GM21447 (cell line): ENCODE measurements around the gene DIP2B.

Experiments
- ATAC-seq: cut with Tn5 transposase; IDR thresholded peaks from one replicate; pipeline ENCODE4 v1.9.1; 2021; ENCODE audit not compliant: unreplicated experiment

The DIP2B gene

DNA sequence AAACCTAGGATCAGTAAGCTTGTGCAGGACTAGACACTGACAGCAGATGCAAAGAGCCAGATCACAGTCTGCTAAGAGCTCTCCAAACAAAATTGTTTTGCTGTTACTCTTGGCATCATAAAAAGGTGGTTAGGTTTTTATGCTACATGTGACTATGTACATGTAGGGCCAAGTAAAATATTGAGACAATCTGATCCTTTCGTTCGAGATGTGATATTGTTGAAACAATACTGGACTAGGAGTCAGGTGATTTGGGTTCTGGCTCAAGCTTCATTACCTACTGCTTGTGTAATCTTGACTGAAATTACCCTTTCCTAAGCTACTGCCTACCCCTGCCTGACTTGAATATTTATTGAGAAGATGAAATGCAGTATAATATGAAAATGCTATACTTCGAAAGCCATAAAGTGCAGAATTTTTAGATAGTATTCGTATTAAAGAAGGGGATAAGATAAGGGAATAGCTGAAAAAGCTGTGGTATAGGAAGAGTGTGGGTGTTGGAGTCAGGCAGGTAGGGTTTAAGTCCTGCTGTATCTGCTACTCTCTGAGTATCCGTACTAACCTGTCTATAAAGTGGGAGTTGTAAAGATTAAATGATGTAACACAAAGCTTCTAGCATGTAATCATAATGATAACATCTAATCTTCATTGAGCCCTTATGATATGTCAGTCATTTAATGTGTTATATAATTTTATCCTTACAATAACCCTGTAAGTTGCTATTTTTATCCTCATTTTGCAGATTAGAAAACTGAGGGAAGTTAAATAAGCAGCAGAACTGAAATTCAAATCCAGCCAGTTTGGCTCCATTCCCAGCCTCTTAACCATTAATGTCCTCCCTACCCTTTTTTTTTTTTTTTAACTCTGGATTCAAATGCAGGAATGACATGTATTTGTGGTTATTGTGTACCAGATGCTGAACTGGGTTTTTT is 220.5 kb downstream of the DIP2B start:
- ATAC-seq: no peak

DNA sequence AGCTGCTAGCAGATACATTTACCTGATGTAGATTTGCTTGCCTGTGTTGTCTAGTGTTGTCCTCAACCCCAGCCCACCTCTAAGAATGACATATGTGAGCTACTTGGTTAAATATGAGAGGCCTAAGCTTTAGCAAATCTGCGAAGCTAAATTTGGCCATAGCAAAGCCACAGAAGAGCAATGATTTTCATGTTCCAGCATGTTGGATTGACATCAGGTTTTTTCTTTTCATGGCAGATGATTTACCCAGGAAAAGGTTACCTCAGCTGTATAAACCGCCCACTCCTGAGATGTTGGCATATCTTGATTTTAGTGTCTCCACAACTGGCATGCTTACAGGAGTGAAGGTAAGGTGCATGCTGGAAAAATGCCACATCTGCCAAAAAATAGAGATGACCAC is 222.7 kb downstream of the DIP2B start:
- no peak for ATAC-seq

DNA sequence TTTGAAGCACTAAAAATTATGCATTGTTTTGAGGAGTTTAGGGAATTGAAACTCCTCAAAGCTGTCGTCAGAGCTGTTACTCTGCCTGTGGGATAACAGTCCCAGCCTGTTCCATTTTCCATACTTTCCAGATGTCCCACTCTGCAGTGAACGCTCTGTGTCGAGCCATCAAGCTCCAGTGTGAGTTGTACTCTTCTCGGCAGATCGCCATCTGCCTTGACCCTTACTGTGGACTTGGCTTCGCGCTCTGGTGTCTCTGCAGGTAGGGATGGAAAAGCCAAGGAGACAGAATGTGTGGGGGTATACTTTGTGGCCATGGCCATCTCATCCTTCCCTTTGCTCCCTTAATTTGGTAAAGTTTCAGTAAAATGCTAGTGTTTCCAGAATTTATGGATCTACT is 223.6 kb downstream of the DIP2B start:
- ATAC-seq: no peak

DNA sequence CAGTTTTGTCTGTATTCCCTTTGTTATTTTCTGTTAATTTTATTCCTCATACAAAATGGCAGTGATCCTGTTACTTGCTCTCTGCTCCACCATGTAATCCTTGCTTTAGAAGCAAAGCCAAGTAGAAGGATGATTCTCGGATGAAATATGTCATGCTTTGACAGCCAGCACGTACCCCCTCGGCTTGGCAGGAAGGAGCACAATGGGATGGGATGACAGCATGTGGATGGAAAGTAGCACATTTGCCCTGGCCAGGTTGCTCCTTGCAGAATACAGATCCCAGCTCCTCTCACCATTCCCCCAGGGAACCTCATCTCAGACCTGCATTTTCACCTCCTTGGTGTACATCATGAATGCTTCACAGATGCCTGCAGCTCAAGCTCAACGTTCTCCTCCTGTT is 224.1 kb downstream of the DIP2B start:
- ATAC-seq: no peak

DNA sequence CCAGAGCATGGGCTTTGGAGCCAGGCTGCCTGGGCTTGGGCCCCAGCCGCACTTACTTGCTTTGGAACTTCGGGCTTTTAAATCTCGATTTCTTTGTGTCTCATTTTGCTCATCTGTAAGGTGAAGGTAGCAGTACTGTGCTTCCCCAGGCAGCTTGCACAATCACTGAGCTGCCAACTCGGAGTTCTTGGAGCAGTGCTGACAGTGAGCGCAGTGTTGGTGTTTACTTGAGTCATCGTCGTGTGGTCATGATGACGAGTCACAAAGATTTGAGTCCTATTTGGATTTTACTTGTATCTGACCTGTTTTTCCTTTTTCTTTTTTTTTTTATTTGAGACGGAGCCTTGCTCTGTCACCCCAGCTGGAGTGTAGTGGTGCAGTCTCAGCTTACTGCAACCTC is 227.8 kb downstream of the DIP2B start:
- no peak for ATAC-seq

DNA sequence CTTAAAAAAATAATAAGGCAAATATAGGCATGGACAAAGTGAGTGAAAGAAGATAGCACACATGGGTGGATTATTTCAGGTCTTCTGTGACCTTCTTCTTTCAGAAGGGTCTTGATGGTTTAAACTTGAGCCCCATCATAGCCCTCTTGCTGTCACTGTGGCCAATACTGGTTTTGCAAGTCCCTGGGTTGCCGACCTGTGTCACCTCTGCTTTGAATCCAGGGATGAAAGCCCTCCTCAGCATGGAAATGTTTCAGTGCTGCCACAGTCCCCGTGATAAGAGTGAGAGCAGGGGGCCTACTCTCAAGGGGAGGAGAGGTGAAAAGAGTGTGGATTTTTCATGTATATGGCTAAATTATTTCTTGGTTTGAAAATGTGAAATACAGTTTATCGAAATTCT is 228.9 kb downstream of the DIP2B start:
- ATAC-seq: no peak

DNA sequence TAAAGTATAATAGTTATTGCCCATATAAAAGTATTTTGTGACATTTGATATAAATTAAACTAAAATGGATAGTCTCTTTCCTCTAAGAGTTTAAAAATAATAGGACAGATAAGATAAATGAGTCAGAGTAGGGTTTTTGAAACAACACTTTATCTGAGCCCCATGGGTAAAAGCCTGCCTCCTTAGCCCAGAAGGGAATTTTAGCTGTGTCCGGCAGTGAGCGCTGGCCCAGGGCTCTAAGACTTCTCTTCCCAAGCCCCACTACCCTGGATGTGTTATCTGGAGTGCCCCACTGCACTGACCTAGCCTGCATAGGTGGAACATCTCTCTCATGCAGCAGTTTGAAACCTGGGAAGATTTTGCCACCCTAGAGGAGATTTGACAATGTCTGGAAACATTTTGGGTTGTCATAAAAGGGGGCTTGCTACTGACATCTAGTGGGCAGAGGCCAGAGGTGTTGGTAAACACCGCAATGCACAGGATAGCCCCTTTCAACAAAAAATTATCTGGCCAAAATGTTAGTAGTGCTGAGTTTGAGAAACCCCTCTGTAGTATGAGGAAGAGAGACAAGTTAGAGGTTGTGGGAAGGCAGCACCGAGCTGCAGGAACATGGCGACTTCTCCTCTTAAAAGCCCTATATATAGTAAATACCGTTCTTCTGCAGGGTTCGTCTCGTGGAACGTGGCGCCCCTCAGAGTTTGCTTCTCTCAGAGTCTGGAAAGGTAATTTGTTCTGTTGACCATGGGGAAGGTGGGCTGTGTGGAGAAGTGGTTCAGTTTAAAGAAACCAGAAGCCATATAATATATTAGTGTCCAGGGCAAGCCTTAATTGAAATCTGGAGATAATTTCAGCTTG is 229.9 kb downstream of the DIP2B start:
- ATAC-seq: no peak

DNA sequence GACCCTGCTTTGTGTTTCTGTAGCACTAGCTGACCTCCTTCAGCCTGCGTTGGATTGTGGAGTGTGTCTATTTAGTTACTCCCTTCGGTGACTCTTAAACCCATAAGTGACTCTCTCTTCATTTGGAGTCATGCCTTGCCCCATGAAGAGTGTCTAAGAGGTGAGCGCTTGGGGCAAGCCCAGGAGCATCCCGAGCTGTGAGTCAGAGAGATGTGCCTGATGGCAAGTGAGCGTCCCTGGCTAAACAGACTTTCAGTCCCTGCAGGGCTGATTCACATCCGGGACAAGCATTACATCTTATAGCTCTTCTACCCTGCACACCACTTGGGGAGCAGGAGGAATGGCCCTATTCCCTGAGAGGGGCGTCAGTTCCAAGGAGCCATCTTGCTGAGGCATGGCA is 234.8 kb downstream of the DIP2B start:
- no peak for ATAC-seq

DNA sequence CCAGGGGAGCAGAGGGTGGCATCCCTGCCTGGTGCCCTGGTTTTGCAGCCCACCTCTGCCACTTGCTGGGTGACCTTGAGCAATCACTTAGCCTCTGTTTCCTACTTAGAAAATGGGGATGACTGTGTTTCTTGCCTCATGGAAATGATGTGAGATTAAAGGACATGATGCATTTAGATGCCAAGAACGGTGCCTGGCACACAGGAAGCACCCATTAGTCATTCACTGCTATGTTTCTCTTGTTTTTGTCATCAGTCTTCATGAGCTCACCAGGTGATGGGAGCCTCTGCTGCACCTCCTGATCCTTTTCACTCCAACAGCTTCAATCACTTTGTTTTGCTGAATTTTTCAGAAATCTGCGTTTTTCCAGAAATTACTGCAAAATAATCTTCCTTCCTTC is 235.5 kb downstream of the DIP2B start:
- no peak for ATAC-seq

DNA sequence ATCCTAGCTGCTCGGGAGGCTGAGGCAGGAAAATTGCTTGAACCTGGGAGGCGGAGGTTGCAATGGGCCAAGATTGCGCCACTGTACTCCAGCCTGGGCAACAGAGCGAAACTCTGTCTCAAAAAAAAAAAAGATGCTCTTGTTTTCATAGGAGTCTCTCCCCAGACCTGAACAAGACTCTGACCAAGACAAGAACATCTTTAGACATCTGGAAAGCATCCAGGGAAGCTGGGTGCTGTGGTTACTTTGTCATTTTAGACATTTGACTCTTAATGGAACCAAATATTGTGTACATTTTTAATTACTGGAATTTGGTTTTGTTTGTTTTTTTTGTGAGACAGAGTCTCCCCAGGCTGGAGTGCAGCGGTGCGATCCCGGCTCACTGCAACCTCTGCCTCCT is 238.0 kb downstream of the DIP2B start:
- no peak for ATAC-seq

DNA sequence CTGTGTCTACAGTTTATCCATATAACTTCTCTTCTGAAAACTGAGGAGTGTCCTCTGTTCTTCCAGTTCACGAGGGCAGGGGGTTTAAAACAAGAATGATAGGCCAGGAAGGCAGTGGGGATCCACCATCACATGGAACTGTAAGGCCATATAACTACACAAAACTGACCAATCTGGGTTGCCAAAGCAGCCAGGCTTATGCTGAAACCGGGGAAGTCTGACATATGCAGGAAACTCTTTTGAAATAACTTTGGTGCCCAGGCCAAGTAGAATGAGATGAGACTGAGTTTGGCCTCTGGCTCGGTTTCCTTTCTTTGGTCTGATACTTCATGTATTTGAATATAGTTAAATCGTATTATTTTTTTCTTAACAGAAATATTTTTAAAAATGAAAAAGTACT is 241.1 kb downstream of the DIP2B start:
- no peak for ATAC-seq

DNA sequence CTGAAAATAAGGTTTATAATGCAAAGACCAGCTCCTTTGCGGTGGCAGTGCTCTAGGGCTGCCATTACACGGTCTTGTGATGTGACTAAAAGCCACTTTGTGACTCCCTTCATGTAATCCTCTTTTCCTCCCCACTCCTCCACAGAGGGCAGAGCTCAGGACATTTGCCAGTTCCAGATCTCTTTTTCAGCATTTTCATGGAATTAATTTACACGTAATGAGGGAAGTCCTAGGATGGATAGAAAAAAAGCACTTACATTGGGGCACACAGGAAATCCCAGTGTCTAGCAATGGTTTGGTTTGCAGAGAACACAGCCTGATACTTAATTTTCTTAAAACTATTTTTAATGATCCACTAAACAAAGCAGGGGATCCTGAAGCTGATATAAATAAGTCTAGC is 241.6 kb downstream of the DIP2B start:
- no peak for ATAC-seq

DNA sequence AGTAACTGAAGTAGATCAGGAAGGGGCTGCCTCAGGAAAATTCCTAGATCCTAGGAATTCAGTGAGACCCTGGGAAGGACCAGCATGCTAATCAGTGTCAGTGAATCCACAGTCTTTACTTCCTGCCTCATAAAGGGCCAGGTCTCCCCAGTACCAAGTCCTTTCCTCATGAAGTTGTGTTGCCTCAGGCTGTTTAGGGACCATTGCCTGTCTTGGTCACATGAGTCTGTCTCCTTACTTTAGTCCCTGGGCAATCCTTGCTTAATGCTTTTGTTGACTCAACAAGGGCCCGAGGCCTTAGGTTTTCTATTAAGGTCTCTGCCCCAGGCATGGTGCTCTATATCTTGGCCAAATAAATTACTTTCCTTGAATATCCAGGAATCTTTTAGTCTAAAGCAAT is 243.0 kb downstream of the DIP2B start:
- ATAC-seq: no peak

DNA sequence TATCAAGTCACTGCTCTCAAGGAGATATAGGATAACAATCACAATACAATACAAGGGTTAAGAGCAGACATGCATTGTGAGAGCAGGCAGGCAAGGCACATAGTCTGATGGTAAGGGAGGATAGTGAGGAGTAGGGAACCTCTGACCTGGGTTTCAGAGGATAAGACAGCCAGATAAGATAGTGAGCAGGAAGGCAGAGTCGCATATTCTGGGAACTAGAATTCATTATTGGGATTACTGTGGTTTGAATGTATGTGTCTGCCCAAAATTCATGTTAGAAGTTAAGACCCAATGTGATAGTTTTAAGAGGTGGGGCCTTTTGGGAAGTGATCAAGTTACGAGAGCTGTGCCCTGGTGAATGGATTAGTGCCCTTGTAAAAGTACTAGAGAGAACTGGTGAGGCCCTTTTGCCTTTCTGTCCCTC is 244.7 kb downstream of the DIP2B start:
- no peak for ATAC-seq

DNA sequence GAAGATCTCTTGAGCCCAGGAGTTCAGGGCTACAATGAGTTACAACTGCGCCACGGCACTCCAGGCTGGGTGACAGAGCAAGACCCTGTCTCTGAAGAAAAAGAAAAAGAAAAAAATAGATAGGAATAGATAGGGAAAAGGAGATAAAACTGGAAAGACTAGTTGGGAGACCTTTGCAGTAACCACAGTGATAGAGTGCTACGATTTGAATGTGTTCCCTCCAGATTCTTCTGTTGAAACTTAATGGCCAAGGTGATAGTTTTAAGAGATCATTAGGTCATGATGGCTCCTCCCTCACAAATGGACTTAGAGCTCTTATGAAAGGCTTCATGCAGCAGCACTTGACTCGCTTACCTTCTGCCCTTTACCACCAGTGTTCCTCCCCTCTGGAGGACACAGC is 245.6 kb downstream of the DIP2B start:
- ATAC-seq: no peak

DNA sequence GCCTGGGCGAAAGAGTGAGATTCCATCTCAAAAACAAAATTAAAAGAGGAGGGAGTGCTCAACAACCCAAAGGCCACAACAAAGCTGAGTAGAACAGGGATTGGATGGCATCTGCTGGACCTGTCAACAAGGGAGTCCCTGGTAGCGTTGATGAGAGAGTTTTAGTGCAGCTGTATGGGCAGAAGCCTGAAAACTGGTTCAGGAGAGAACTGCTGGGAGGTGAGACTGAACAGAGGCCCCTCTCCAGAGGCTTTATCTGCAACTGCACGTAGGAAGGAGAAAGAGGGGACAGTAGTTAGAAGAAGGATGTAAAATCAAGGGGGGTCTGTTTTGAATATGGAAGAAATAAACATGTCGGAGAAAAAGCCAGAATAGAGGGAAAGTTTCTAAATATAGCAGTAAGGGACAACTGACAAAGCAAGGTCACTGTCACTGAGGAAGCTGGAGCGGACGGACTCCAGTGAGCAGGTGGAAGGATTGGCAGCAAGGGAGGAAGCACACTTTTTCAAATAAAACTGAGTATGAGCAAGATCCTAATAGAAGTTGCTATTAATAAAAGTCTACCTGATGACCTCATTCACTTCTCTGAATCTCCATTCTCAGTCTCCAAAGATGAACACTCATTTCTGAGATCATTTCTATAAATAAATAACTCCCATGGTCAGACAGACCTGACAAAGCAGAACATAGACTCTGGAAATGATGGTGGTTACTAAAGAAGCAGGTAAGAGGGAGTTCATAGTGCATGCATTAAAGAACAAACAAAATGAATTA is 247.3 kb downstream of the DIP2B start:
- ATAC-seq: no peak

DNA sequence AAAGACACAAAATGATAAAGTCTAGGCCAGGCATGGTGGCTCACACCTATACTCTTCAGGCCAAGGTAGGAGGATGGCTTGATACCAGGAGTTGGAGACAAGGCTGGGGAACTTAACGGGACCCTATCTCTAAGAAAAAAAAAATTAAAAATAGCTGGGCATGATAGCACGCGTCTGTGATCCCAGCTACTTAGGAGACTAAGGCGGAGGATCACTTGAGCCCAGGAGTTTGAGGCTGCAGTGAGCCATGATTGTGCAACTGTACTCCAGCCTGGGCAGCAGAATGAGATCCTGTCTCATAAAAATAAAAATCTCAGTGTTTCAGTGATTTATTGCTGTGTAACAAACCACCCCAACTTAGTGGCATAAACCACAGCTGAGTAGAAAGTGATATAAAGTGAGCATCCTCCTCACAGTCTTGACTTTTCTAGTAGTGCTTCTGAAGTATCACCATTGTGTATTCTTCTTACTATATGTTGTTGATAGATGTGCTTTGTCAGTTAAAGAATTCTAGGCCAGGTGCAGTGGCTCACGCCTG is 248.5 kb downstream of the DIP2B start:
- ATAC-seq: no peak

DNA sequence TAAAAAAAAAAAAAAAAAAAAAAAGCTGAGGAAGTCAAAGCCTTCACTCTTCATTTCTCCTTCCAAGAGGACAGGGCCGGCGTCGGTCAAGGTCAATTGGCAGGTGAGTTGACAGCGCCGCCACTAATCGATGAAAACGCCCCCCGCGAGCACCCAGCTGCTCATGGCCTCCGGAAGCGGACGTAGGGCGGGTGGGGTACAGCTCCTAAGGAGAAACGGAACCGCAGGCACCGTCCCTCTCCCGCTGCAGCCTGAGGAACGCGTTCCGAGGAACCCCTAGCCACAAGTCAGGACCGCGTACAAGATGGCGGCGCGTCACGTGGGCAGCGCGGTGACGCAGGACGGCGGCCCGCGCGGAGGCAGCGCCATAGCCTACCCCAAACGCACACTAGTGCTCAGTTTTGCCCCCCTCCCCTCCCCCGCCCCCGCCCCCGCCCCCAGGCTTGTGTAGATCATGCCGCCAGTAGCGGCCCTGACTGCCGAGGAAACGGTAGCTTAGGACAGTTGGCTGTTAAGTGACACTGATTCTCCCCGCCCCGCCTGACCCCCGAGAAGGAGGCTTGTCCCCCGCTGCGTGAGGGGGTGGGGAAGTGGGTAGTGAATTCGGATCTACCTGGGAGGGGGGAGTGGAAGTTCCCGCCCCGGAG is 259.0 kb downstream of the DIP2B start, which contains the start of gene ATF1:
Gene ATF1 (plus strand): TSS at position 463 of the 647 bp plus-strand sequence. CDS start 16,045 bp downstream, outside the sequence.
- ATAC-seq: peak; percentile 75

DNA sequence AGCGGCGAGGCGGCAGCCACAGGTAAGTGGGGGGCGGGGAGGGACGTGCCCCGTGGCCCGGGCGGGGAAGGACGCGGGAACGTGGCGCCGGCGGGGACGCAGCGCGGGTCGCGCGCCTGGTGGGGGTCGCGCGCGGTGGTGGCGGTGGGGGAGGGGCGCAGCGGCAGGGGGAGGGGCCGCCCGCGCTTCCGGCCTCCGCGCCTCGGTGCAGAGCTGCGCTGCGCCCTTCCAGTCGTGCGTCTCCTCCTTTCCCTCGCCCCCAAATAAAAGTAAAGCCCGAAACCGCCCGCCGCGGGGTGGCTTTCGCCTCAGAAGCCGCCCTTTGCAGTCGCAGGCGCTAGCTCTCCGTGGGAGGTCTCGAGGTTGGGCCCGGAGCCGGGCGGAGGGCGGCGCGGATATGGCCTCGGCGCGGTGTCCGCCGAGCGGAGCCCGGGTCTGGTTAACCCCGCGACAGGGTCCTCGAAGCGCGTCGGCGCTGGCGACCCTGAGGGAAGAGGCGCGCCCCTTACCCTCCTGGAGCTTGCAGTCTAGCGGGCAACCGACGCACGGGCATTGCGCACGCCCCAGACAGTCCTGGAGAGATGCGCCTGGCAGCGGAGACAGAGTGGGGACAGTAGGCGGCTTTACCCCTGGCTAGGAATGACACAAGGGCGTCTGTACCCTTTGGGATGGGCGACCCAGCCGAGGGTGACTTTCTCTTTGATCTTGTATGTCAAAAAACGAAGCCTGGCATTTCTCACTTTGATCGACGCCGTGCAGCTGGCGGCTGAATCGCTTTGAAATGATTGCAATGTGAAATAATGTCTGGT is 259.7 kb downstream of the DIP2B start:
- ATAC-seq: peak; percentile 39
